IMR-90 (cell line): ENCODE measurements around the gene KIAA0319L. TPM values are rescaled to one million over a fixed set of nuclear protein-coding genes. Genes with fewer than 3 reads are reported as not detected.

Experiments
- ATAC-seq: fragments of 200-7000 bp; cut with Tn5 transposase; 2 replicates; pipeline ENCODE4 v1.9.1; 2020; ENCODE audit warnings: low read depth, mild to moderate bottlenecking, moderate library complexity
- BruUV-seq: library from RNA; stranded (reverse); fragments of 400-500 nt; replicated peaks from 2 replicates; lab custom pipeline; 2021; lab: Mats Ljungman, UMichigan
- CTCF ChIA-PET: fragments of 300-600 bp; formaldehyde crosslinking; extraction: SDS; loops from one replicate; lab custom pipeline; 2021; ENCODE audit warnings: antibody characterized with exemption; lab: Yijun Ruan, JAX
- POLR2A ChIA-PET: fragments of 300-600 bp; sonication (Branson Sonifier 250); formaldehyde crosslinking; loops from one replicate; lab custom pipeline; 2022; ENCODE audit warnings: antibody characterized with exemption; ENCODE audit not compliant: unreplicated experiment; lab: Charles Lee
- DNase-seq: peaks from one replicate; pipeline ENCODE4 v3.0.0; 2013
- H2AFZ ChIP-seq: replicated peaks from 2 replicates; pipeline ENCODE3; 2013; ENCODE audit warnings: low read length, mild to moderate bottlenecking; ENCODE audit not compliant: poor library complexity
- H2AK5ac ChIP-seq: 2 replicates; pipeline ENCODE4 v1.6.1; 2013; ENCODE audit warnings: low read depth, low read length, inconsistent platforms
- H2AK9ac ChIP-seq: replicated peaks from 2 replicates; pipeline ENCODE3; 2013; ENCODE audit warnings: mild to moderate bottlenecking, low read depth, low read length, moderate library complexity; ENCODE audit not compliant: poor library complexity
- H2BK120ac ChIP-seq: 2 replicates; pipeline ENCODE4 v1.6.1; 2013; ENCODE audit warnings: low read depth, low read length, inconsistent platforms
- H2BK15ac ChIP-seq: 3 replicates; pipeline ENCODE4 v1.6.1; 2013; ENCODE audit warnings: low read depth, low read length, inconsistent platforms
- H2BK20ac ChIP-seq: 2 replicates; pipeline ENCODE4 v1.6.1; 2013; ENCODE audit warnings: low read depth, mild to moderate bottlenecking, inconsistent platforms, low read length, moderate library complexity
- H2BK5ac ChIP-seq: 2 replicates; pipeline ENCODE4 v1.6.1; 2013; ENCODE audit warnings: mild to moderate bottlenecking, low read depth, low read length, inconsistent platforms; ENCODE audit not compliant: poor library complexity, severe bottlenecking
- H3K14ac ChIP-seq: replicated peaks from 2 replicates; pipeline ENCODE4 v1.6.1; 2013; ENCODE audit warnings: low read depth, low read length, inconsistent platforms
- H3K18ac ChIP-seq: 2 replicates; pipeline ENCODE4 v1.6.1; 2013; ENCODE audit warnings: low read depth, low read length, control low read depth
- H3K23ac ChIP-seq: 2 replicates; pipeline ENCODE4 v1.6.1; 2013; ENCODE audit warnings: low read depth, low read length, inconsistent platforms
- H3K27ac ChIP-seq: 2 replicates; pipeline ENCODE4 v1.5.1; 2013; ENCODE audit warnings: mild to moderate bottlenecking, control low read depth, low read length; ENCODE audit not compliant: insufficient read depth
- H3K27me3 ChIP-seq: 2 replicates; pipeline ENCODE4 v1.6.1; 2013; ENCODE audit warnings: low read length; ENCODE audit not compliant: control insufficient read depth, insufficient read depth
- H3K36me3 ChIP-seq: 2 replicates; pipeline ENCODE4 v1.6.1; 2013; ENCODE audit warnings: low read length, mixed read lengths; ENCODE audit not compliant: control insufficient read depth, insufficient read depth
- H3K4ac ChIP-seq: 2 replicates; pipeline ENCODE4 v1.6.1; 2013; ENCODE audit warnings: low read depth, low read length, inconsistent platforms
- H3K4me1 ChIP-seq: 2 replicates; pipeline ENCODE4 v1.6.1; 2013; ENCODE audit warnings: low read length, mixed read lengths; ENCODE audit not compliant: control insufficient read depth, insufficient read depth
- H3K4me2 ChIP-seq: 2 replicates; pipeline ENCODE4 v1.6.1; 2013; ENCODE audit warnings: low read depth, mild to moderate bottlenecking, control low read depth, low read length, moderate library complexity
- H3K4me3 ChIP-seq: 2 replicates; pipeline ENCODE4 v1.5.1; 2013; ENCODE audit warnings: low read depth, mild to moderate bottlenecking, control low read depth, low read length, moderate library complexity; ENCODE audit not compliant: insufficient read depth
- H3K56ac ChIP-seq: 2 replicates; pipeline ENCODE4 v1.6.1; 2013; ENCODE audit warnings: low read length, inconsistent platforms; ENCODE audit not compliant: insufficient read depth; ENCODE audit errors: extremely low read depth
- H3K79me1 ChIP-seq, 2 experiments: 2 replicates each; pipeline ENCODE4 v1.6.1; 2013; ENCODE audit warnings: low read length in 2 of 2, inconsistent platforms in 1 of 2, low read depth in 1 of 2
- H3K9ac ChIP-seq: 2 replicates; pipeline ENCODE4 v1.6.1; 2013; ENCODE audit warnings: low read depth, low read length, control low read depth
- H3K9me1 ChIP-seq: 2 replicates; pipeline ENCODE4 v1.6.1; 2013; ENCODE audit warnings: low read length, inconsistent platforms; ENCODE audit not compliant: insufficient read depth
- H3K9me3 ChIP-seq: 2 replicates; pipeline ENCODE4 v1.6.1; 2013; ENCODE audit warnings: low read length; ENCODE audit not compliant: control insufficient read depth, insufficient read depth
- H4K20me1 ChIP-seq: 2 replicates; pipeline ENCODE4 v1.6.1; 2013; ENCODE audit warnings: low read length, inconsistent platforms; ENCODE audit not compliant: insufficient read depth
- H4K5ac ChIP-seq: 2 replicates; pipeline ENCODE4 v1.6.1; 2013; ENCODE audit warnings: mild to moderate bottlenecking, low read depth, low read length, control low read depth
- H4K8ac ChIP-seq, 2 experiments: 2 replicates each; pipeline ENCODE4 v1.6.1; 2013; ENCODE audit warnings: low read depth in 2 of 2, low read length in 2 of 2, control low read depth in 1 of 2, inconsistent platforms in 1 of 2
- H4K91ac ChIP-seq: 2 replicates; pipeline ENCODE4 v1.6.1; 2013; ENCODE audit warnings: low read depth, low read length, inconsistent platforms; ENCODE audit not compliant: insufficient read depth
- CEBPB ChIP-seq: IDR thresholded peaks from 2 replicates; pipeline ENCODE4 v1.6.1; 2012; ENCODE audit warnings: low read depth, low read length, improper control_type of control experiment
- CTCF ChIP-seq: conservative IDR thresholded peaks from 2 replicates; pipeline ENCODE4 v1.5.1; 2012; ENCODE audit warnings: mild to moderate bottlenecking, low read depth, low read length, improper control_type of control experiment
- MAZ ChIP-seq: IDR thresholded peaks from 2 replicates; pipeline ENCODE4 v1.6.1; 2012; ENCODE audit warnings: low read depth, mild to moderate bottlenecking, low read length, improper control_type of control experiment, moderate library complexity, borderline replicate concordance
- POLR2A ChIP-seq: IDR thresholded peaks from 2 replicates; pipeline ENCODE4 v1.6.1; 2012; ENCODE audit warnings: mild to moderate bottlenecking, low read depth, low read length
- RAD21 ChIP-seq: IDR thresholded peaks from 2 replicates; pipeline ENCODE4 v1.6.1; 2012; ENCODE audit warnings: low read length, improper control_type of control experiment
- RCOR1 ChIP-seq: IDR thresholded peaks from 2 replicates; pipeline ENCODE4 v1.6.1; 2012; ENCODE audit warnings: mild to moderate bottlenecking, low read length, improper control_type of control experiment; ENCODE audit not compliant: insufficient replicate concordance
- SMC3 ChIP-seq: fragments of 150-350 bp; IDR thresholded peaks from 2 replicates; pipeline ENCODE4 v1.6.1; 2016; ENCODE audit warnings: low read depth, mild to moderate bottlenecking, antibody characterized with exemption, low read length, moderate library complexity
- WGBS, 2 experiments: methylation state at CpG; one replicate each; pipeline versions ENCODE4 v1.1.5 to v1.1.7; 2013; ENCODE audit warnings: missing lambda C conversion rate in 2 of 2; ENCODE audit not compliant: insufficient read length in 1 of 2; ENCODE audit errors: extremely low coverage in 2 of 2; 5-methylcytosine and 5-hydroxymethylcytosine counted together
- dilution Hi-C: fragments of 300-500 bp; cut with HindIII; formaldehyde crosslinking; loops from one replicate; pipeline ENCODE4 v1.14.3; 2018; ENCODE audit warnings: low sequenced_read_pairs; ENCODE audit not compliant: unreplicated experiment
- in situ Hi-C: fragments of 300-500 bp; cut with MboI; formaldehyde crosslinking; loops from 3 replicates; pipeline ENCODE4 v1.14.3; 2019; ENCODE audit warnings: low sequenced_read_pairs, inconsistent platforms, mixed read lengths
- intact Hi-C: fragments of 100-400 bp; cut with micrococcal nuclease; formaldehyde crosslinking; loops from 2 replicates; pipeline ENCODE4 v1.10.0; 2022
- polyA plus RNA-seq, 3 experiments: library from polyadenylated mRNA; depleted of rRNA; stranded (reverse); fragments of >200 nt; gene quantifications; 2 replicates each; pipeline ENCODE4 v1.2.3, GENCODE V29; 2012; ENCODE audit warnings: low replicate concordance in 1 of 3
- total RNA-seq: library from RNA; depleted of rRNA; stranded (reverse); fragments of >200 nt; gene quantifications from 2 replicates; pipeline ENCODE4 v1.2.3, GENCODE V29; 2012

KIAA0319L gene
- total and polyA plus RNA-seq, 2 of the 4 experiments (the other 2 are of a cell fraction) = 38.0 to 49.8 TPM

DNA sequence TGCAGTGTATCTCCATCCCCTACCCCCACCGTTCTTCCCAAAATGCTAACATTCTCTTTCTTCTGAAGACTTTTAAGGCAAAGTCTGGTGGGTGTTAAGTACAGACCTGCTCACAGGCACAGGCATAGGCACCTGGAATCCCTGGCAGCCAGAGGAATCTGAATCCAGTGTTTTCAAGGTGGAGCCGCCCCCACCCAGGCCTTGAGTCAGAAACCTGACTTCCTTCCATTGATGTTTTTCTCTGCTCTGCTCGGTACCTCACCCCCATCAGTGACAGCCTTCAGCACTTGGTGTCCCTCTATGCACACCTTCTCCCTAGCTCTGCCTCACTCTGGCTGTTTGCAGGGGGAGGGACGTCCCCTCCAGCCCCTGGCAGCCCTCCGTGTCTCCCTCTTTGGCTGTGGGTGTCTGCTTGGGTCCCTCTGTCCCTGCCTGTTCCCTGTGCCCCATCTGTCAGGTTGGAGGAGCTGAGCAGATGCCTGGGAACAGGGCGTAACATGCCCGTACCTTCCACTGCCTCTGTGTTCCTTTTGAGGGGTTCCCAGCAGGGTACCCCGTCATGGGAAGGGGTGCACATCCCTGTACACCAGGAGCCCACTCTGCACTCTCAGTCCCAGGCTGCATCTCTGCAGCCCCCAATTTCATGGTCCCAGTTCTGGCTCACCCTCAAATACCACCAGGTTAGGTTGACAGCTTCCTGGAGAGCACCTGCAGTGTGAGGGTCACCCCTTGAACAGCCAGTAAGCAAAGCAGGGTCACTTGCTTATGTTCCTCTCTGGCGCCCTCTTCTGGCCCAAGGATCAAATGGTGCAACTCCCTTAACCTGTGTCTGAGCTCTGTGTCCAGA lies 7.1 kb upstream of the KIAA0319L start:
- Histone ChIP-seq H3K9me1 (no peaks in the 10 kb centered on the region), H3K27me3 (no peaks in the 10 kb centered on the region), H3K79me1 (peaks cover 2 to 22% of the 10 kb centered on the region in 2 experiments; a peak in 1 of 4 replicates), H3K4me1 (peaks cover under 1% of the 10 kb centered on the region; the same call in 1 of the 2 replicates), H2AK5ac (peak overlapping the region; percentile 14; the same call in 1 of the 2 replicates), H4K5ac (no peak overlapping the region), H3K14ac (no peak overlapping the region), H4K91ac (no peak overlapping the region), H2BK20ac (no peak overlapping the region), H2AFZ (no peak overlapping the region), H3K36me3 (peaks cover 41% of the 10 kb centered on the region), H2BK5ac (no peak overlapping the region), H2AK9ac (no peak overlapping the region), H3K9me3 (no peaks in the 10 kb centered on the region), H4K20me1 (peaks cover 39% of the 10 kb centered on the region), H3K4me2 (no peak overlapping the region), H3K4me3 (no peak overlapping the region), H3K18ac (no peak overlapping the region), H3K9ac (no peak overlapping the region), H2BK120ac (no peak overlapping the region), H4K8ac (no peak overlapping the region), H3K27ac (no peak overlapping the region), H3K56ac (no peak overlapping the region), H3K23ac (no peak overlapping the region), H2BK15ac (no peak overlapping the region), H3K4ac (no peak overlapping the region)
- ATAC-seq = peak; percentile 62
- intact Hi-C loops (loop anchor here (1.0 kb wide), 1 partner anchor 113 kb away; no protein-coding TSS in a partner anchor), in situ Hi-C loops (loop anchor here (5.0 to 10.0 kb wide), 2 partner anchors 112 to 369 kb away; partner anchors contain the start of gene SFPQ), dilution Hi-C loops (no loop called here)
- TF ChIP-seq CTCF (peak; percentile 79), CEBPB (peak; percentile 62), RCOR1 (no peak), RAD21 (peak; percentile 78), POLR2A (no peak), SMC3 (peak; percentile 69), MAZ (0 out of 2 replicates have a peak, but pooled peaks have one; percentile 22)
- ChIA-PET POLR2A (interaction anchor here (0.6 kb wide), 1 partner anchor 11 kb away, joined by 8 read pairs; no protein-coding TSS in a partner anchor), CTCF (interaction anchor here (0.6 to 1.7 kb wide), 6 partner anchors 9 to 163 kb away, joined by 3 to 21 read pairs (median 4); no protein-coding TSS in a partner anchor)
- no TSS peak for BruUV-seq
- peak; percentile 78 for DNase-seq
- WGBS, 2 experiments = 83% methylated on average over 3 of the region's 9 CpGs; no CpG with 5 or more reads in 1 of the 2 experiments
